ENCODE measurements around the gene TP53BP2.

The TP53BP2 gene

GRCh38 chr1:223763881-223764280, 81.9 kb downstream of the TP53BP2 start:
- TF ChIP-seq, protein P1, sequence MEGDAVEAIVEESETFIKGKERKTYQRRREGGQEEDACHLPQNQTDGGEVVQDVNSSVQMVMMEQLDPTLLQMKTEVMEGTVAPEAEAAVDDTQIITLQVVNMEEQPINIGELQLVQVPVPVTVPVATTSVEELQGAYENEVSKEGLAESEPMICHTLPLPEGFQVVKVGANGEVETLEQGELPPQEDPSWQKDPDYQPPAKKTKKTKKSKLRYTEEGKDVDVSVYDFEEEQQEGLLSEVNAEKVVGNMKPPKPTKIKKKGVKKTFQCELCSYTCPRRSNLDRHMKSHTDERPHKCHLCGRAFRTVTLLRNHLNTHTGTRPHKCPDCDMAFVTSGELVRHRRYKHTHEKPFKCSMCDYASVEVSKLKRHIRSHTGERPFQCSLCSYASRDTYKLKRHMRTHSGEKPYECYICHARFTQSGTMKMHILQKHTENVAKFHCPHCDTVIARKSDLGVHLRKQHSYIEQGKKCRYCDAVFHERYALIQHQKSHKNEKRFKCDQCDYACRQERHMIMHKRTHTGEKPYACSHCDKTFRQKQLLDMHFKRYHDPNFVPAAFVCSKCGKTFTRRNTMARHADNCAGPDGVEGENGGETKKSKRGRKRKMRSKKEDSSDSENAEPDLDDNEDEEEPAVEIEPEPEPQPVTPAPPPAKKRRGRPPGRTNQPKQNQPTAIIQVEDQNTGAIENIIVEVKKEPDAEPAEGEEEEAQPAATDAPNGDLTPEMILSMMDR (conservative IDR thresholded peaks at IDR 0.05; ENCODE audit: low read depth, low read length), result no peak
- DNase-seq (ENCODE audit: low read depth), result no peak
- no peak overlapping the region for H3K4me3 ChIP-seq (ENCODE audit: low read length)

GRCh38 chr1:223763251-223763650, 82.5 kb downstream of the TP53BP2 start:
- no peak overlapping the region for H3K4me3 ChIP-seq (ENCODE audit: low read length)
- no peak for DNase-seq (ENCODE audit: low read depth)
- TF ChIP-seq, protein P1 (conservative IDR thresholded peaks at IDR 0.05; ENCODE audit: low read depth, low read length), result no peak

DNA sequence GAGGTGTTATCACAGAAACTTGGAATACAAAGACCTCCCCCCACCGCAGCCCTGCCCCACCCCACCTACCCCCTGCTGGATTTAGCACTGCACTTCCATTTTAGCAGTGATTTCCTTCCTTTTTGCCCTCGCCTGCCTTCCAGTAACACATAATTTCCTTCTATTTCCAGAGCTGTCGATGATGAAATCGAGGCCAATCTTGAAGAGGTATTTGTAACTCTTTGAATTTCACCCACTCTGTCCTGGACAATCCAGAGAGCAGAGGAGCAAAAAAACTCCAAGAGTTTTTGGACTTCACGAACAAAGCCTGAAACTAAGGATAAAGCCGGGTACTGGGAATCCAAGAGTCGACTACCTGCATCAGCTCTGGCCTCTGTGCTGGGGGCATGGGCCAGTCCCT, 84.3 kb downstream of the TP53BP2 start:
- no peak overlapping the region for H3K4me3 ChIP-seq (ENCODE audit: low read length)
- TF ChIP-seq, protein P1 (conservative IDR thresholded peaks at IDR 0.05; ENCODE audit: low read depth, low read length), result no peak
- no peak for DNase-seq (ENCODE audit: low read depth)

- no peak overlapping the region for H3K4me3 ChIP-seq (ENCODE audit: low read length)
- TF ChIP-seq, protein P1 (conservative IDR thresholded peaks at IDR 0.05; ENCODE audit: low read depth, low read length), result no peak
- no peak for DNase-seq (ENCODE audit: low read depth)
Observed at GRCh38 chr1:223760833-223761232, 84.9 kb downstream of the TP53BP2 start.

GRCh38 chr1:223759273-223759672, 86.5 kb downstream of the TP53BP2 start:
- TF ChIP-seq, protein P1 (conservative IDR thresholded peaks at IDR 0.05; ENCODE audit: low read depth, low read length), result no peak
- no peak for DNase-seq (ENCODE audit: low read depth)
- no peak overlapping the region for H3K4me3 ChIP-seq (ENCODE audit: low read length)

DNA sequence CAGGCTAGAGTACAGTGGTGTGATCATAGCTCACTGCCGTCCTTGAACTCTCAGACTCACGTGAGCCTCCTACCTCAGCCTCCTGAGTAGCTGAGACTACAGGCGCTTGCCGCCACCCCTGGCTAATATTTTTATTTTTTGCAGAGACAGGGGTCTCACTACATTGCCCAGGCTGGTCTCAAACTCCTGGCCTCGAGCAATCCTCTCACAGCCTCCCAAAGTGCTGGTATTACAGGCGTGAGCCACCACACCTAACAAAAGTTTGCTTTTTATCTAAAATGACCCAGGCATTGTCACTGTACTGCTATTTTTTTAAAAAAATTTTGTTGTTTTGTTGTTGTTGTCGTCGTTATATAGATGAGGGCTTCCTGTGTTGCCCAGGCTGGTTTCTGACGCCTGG, 87.0 kb downstream of the TP53BP2 start:
- no peak overlapping the region for H3K4me3 ChIP-seq (ENCODE audit: low read length)
- TF ChIP-seq, protein P1 (conservative IDR thresholded peaks at IDR 0.05; ENCODE audit: low read depth, low read length), result no peak
- no peak for DNase-seq (ENCODE audit: low read depth)

- no peak overlapping the region for H3K4me3 ChIP-seq (ENCODE audit: low read length)
- TF ChIP-seq, protein P1 (conservative IDR thresholded peaks at IDR 0.05; ENCODE audit: low read depth, low read length), result no peak
- DNase-seq (ENCODE audit: low read depth), result no peak
Observed at GRCh38 chr1:223756806-223757700, 88.7 kb downstream of the TP53BP2 start.
